T-helper 9 cell (primary cell): Measurements from ENCODE around the gene WNT2.
"Not testable (repeated sequence)": the region's sequence is repeated elsewhere in the genome, so short reads cannot be mapped to it uniquely, and the experiment has no call there.

ENCODE experiments used
- DNase-seq: peaks from one replicate; pipeline ENCODE4 v3.0.0-alpha.2; 2020

WNT2 gene

DNA sequence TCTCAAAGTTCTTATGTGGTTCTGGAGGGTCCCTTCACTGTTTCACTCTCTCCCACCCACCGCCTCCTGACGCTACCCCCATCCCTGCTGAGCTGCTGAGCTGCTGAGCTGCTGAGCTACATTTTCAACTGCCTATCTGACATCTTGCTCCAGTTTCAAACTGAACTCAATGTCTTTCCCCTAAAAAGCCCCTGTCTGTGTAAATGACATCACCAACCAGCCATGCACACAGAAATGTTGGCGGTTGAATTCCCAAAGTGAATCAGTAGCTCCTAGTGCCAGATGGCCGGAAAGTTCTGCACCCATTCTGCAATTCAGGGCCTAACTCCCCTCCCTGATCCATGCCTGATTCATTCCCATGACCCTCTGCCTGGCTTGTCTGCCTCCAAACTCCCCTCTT is 71.2 kb downstream of the WNT2 start:
- DNase-seq: no peak

DNA sequence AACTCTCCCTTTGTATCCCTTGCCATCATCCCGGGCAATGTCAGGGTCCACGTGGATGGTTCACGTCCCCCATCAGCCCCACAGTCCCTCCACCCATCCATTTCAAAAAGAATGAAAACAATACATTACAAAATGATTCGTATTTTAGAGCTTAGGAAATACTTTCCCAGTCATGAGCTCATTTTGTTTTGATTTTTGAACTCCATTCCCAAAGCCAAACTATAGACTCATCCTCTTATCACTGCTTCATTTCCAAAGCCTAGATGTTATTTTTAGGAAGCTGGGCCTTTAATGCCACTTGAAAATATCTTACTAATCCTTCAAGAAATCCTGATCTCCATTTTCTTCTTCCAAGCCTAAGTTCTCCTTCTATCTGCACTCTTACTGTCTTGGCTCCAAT is 72.1 kb downstream of the WNT2 start:
- no peak for DNase-seq

DNA sequence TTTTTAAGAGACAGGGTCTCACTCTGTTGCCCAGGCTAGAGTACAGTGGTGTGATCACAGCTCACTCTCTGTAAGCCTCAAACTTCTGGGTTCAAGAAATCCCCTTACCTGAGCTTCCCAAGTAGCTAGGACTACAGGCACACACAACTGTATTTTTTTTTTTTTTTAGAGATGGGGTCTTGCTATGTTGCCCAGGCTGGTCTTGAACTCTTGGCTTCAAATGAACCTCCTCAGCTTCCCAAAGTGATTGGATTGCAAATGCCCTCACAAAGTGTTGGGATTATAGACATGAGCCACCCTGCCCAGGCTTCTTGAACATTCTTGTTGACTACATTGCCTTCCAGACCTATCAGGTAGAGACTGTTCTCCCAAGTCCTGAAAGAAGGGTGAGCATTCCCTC is 72.6 kb downstream of the WNT2 start:
- no peak for DNase-seq

DNA sequence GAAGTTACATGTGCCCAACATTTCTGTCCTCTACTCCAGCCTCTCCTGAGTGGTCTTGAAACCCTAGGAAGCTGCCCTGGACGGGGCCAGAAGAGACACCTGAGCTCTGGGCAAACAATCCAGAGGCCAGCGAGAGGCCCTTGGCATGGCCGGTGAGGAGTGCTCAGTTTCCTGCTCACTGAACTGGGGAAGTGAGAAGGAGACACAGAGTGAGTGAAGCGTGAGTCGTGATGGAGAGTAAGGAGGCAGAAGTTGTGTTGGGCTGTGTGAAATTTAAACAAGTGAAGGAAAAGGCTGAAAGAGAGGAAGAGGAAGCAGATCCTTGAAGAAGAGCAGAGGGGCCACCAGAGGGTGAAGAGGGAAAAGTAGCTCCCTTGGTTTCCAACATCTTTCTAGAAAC is 73.2 kb downstream of the WNT2 start:
- no peak for DNase-seq

DNA sequence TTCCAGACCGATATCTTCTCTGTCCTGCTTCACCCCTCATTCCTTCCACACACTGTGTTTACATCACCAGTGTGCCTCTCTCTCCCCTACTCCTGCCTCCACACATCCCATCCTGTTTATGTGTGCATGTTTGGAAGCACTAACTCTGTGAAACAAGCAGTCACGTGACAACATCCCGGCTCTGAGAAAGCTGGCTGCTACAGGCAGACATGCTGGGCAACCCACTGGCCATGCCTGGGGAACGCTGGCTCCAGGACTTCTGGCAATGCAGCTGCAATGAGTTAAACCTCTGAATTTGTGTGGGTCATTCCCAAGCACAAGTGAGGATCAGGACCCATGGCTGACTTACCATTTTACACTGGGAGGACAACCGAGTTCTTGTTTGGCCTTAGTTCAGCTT is 74.0 kb downstream of the WNT2 start:
- DNase-seq: no peak

DNA sequence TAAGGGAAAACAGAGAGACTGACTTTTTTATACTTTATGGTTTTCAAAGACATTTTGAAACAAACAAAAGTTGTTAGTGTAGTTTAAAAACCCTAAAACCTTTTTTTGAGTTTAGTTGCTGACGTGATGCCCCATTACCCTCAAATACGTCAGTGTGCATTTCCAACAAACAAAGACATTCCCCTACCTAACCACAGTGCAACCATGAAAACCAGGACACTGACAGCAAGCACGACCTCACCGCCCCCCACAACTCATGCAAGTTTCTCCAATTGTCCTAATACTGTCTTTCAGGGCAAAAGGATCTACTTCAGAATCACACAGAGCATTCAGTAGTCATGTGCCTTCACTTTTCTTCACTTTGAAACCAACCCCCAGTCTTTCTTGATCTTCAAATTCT is 75.0 kb downstream of the WNT2 start:
- DNase-seq: no peak

DNA sequence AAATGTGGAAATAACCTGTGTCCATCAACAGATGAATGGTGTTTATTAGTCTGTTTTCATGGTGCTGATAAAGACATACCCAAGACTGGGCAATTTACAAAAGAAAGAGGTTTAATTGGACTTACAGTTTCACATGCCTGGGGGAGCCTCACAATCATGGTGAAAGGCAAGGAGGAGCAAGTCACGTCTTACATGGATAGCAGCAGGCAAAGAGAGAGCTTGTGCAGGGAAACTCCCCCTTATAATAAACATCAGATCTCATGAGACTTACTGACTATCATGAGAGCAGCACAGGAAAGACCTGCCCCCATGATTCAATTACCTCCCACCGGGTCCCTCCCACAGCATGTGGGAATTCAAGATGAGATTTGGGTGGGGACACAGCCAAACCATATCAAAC is 77.2 kb downstream of the WNT2 start:
- DNase-seq: not testable (repeated sequence)

DNA sequence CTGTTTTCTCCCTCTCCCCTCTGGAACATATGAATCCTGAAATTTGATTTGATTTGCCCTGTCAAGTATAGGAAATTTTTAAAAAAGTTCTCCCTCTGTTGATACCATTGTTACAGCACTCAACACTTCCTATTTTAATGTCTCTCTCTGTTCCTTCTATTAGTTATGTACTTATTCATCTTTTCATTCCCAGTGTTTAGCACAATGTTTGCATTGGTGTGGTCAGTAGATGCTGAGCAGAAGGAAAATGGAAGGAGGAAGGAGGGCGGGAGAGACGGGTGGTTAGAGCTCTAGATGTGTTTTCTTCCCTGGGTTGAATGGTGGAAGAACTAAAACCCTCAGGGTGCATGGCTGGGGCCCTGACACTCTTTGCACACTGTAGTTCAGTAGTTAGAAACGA is 79.5 kb downstream of the WNT2 start:
- no peak for DNase-seq

DNA sequence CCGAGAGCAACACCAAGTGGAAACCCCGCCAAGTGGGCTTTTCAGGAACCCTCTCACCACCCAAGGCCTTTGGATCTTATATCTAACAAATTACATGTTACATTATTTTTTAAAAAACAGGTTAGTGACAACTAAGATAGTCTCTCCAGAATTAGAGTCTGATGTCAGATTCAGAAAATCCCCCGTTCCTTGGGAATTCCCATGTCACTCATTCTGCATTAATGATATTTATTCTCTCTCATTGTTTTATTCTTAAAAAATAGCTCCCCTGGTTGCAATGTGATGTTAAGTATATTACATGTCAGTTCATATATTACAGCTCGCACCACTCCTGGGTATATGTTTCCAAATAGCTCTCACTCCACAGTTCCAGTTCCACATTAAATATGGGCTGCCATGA is 81.8 kb downstream of the WNT2 start:
- no peak for DNase-seq

DNA sequence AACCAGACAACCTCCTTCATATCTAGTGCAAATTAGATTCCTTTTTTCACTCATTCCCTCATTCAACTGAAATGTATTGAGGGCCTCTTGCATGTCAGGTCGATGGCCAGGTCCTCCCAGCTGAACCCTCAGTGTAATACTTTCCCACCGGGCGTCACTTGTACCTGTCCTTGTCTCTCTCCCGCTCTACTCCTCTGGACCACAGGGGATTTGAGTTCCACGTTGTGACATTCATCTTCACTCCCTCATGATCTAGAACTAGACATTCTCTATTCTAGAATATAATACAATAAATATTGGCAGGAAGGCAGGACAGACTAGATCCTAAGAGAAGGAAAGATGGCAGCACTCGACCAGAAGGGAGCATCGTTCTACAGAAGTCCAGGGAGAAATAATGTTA is 83.9 kb downstream of the WNT2 start:
- no peak for DNase-seq

DNA sequence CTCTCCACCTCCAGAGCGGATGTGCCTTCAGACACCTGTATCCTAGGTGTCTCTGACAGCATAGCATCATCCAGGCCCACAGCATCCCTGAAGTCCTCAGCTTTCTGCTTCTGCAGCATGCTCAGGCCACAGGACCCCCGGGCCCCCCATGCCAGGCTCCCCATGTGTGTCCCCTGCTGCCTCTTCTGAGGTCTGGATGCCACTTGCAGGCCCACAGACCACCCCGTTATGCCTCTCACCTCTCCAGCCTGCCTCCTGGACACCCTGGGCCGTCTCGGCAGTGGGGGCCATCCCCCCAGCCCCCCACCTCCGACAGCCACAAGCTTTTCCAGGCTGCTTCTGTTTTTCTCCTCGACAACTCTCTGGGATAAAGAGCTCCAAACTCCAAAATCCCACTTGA is 84.4 kb downstream of the WNT2 start:
- DNase-seq: no peak

DNA sequence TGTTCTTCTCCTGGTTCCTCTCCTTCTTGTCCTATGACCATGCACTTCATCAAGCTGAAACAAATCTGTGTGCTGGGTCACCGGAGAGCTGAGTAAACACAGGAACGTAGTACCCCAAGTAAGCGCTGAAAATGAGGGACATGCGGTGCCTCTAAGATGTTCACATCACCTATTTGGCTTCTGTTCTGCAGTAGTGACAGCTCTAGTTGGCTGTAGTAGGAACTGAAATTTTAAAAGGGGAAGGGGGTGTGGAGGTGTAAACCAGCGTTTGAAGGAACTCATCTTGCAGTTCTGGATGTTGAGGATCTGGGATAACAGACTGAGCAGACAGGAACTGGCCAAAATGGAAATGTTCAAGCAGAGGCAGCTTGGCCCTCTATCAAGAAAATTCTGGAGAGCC is 85.2 kb downstream of the WNT2 start:
- no peak for DNase-seq

DNA sequence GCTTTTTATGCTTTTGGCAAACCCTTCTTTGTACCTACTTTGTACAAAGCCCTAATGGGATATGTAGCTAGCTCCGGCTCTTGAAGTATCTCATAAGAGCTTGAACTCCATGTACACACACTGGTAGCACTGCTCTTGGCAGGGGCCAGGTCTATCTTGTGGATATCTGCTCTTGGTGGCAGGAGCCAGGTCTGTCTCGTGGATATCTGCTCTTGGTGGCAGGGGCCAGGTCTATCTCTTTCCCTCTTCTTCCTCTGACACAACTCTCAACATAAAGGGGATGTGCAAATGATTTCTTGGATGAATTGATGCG is 91.9 kb downstream of the WNT2 start:
- no peak for DNase-seq

DNA sequence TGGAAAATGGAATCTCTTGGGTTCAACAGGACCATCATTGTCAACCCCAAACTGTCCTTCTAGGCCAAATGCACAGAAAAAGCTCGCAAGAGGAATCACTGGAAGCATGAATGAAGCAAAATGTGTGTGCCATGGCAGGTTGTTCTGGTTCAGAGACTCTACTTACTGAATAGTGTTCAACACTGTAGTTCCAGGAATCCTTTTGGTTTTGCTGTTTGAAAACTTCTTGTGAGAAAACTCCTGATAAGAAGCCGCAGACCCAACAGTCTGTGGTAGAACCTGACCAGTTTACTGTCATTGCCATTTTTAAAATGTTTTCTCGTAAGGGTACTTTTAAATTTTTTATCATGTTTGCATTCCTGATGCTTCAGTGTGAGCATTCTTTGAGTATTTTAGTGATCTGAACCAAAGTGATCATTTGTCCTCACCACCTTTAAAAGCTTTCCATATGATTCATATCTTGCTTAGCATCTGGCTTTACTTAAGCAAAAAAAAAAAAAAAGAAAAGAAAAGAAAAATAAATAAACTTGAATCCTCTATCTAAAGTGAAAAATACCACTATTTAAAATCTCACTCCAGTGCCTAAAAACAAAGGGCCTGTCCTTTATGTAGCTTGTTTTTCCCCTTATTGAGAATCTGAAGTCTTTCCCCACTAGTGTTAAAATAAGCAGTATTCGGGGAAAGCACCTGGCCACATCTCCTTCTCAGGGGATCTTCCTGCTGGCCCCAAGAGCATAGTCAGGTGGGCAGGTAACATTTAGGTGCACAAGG is 92.4 kb downstream of the WNT2 start:
- no peak for DNase-seq

DNA sequence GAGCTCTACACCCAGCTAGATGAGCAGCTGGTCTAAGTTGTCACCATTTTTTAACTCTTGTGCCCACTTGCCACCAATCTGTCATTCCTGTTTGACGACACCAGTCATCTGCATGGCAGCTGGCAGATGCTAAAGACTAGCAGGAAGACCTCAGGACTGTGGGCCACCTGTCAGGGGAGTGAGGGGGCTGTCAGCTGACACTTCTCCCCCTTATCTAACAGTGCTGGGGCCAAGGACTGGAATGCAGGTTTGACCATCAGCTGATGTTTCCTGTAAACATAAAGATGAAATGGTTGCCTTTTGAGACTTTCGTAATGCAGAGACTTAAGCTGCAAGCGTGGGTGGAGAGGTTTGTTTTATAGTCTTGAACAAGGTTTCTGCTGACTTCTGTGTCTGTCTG is 93.5 kb downstream of the WNT2 start:
- DNase-seq: no peak

DNA sequence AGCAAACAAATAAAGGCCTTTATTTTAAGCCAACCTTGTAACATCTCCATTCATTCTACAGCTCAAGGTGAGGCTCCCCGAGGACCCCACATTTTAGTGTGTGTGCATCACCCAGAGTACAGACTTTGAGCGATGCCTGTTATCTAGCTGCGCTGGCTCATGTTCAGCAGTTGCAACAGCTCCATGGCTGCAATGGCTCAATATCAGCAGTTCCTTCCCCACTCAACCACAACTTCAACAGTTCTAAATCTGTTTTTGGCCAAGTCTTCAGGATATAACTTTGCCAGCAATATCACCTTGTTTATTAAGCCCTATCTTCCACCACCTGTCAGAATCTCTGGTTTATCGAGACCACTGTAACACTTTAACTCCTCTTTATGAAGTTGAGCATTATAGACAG is 95.8 kb downstream of the WNT2 start:
- no peak for DNase-seq

DNA sequence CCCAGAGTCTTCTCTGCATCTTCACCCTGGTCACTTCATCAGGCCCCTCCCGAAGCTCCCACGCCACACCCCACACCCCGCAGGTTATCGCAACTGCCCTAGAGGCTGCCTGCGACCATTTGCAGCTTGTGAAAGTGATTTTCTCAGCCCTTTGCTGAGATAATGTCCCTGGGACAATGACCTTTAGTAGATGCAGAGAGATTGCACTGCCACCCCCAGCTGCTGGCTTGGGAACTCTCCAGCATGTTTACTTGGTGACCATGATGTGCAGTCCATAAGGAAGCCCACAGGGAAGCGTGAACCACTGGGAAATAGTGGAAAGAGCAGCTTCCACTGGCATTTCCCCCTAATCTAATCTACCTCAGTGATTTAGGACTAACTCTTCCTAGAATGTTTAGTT is 97.3 kb downstream of the WNT2 start:
- DNase-seq: no peak
